Tibial nerve (tissue), 4 donors: ENCODE results near the gene TTC23.

ENCODE experiments used
- EP300 ChIP-seq, 2 donors: sonication (generic); formaldehyde crosslinking; IDR thresholded peaks; one replicate each; pipeline ENCODE4 v1.6.1; 2017; ENCODE audit warnings: antibody characterized with exemption in 2 of 2, mild to moderate bottlenecking in 1 of 2
- POLR2A ChIP-seq, 2 donors: fragments of 450-650 bp; IDR thresholded peaks; one replicate each; pipeline ENCODE4 v1.6.1; 2017; ENCODE audit warnings: antibody characterized with exemption in 2 of 2, mild to moderate bottlenecking in 2 of 2, moderate library complexity in 2 of 2
- TF ChIP-seq, protein P1 (sequence below), 5 experiments: fragments of 200-600 bp in 3 of 5; fragments of 450-650 bp in 2 of 5; sonication (generic) in 3 of 5; IDR thresholded peaks; one replicate each; pipeline ENCODE4 v1.5.1; 2016 to 2019; ENCODE audit warnings: antibody characterized with exemption in 5 of 5, mild to moderate bottlenecking in 3 of 5, moderate library complexity in 2 of 5

DNA sequence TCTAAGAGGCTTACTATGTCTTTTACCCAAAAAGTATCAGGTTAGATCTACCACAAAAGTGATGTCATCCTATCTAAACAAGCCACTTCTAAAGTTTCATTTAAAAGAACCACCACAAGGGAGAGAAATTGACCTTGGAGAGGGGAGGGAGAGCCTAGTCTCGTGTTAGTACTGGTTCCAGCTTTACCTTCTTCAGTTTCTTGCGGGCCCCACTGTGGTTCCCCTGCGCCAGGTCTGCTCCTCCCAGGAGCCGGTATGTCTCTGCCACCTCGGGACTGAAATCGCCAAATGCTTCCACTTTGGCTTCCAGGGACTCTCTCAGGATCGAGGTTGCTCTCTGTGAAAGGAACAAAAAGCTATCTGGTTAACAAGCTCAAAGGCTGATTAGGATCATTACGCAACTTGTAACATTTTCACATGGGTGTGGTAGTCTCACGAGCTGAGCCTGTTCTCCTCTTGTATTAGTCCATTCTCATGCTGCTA is 93.4 kb downstream of the TTC23 start:
- TF ChIP-seq, protein P1, sequence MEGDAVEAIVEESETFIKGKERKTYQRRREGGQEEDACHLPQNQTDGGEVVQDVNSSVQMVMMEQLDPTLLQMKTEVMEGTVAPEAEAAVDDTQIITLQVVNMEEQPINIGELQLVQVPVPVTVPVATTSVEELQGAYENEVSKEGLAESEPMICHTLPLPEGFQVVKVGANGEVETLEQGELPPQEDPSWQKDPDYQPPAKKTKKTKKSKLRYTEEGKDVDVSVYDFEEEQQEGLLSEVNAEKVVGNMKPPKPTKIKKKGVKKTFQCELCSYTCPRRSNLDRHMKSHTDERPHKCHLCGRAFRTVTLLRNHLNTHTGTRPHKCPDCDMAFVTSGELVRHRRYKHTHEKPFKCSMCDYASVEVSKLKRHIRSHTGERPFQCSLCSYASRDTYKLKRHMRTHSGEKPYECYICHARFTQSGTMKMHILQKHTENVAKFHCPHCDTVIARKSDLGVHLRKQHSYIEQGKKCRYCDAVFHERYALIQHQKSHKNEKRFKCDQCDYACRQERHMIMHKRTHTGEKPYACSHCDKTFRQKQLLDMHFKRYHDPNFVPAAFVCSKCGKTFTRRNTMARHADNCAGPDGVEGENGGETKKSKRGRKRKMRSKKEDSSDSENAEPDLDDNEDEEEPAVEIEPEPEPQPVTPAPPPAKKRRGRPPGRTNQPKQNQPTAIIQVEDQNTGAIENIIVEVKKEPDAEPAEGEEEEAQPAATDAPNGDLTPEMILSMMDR (IDR thresholded peaks at IDR 0.05) = no peak
- no peak for TF ChIP-seq POLR2A (IDR thresholded peaks at IDR 0.05)
- no peak for TF ChIP-seq EP300 (IDR thresholded peaks at IDR 0.05)
